ENCODE data around the gene NUSAP1. TPM values are rescaled to one million over a fixed set of nuclear protein-coding genes. Genes with fewer than 3 reads are reported as not detected.
"Not testable (repeated sequence)": the region's sequence is repeated elsewhere in the genome, so short reads cannot be mapped to it uniquely, and the experiment has no call there.

The NUSAP1 gene
- total RNA-seq (2013): 11.6 TPM
- polyA plus RNA-seq: 1 to 10 TPM; 2.4 to 4.0 (median 3.5) TPM
- polyA minus RNA-seq: 7.8 and 9.2 TPM in 2 replicates
- 0 to 0.58 (median 0.12) reads per million in 11 experiments for total RNA-seq

GRCh38 chr15:41332194-41333025, at the start of gene NUSAP1, which contains the start of gene OIP5:
Gene NUSAP1, plus strand, starts transcription at chr15:41332881. Its CDS starts 77 bp downstream, at chr15:41332958.
Gene OIP5, minus strand, starts transcription at chr15:41332591. Its CDS starts 30 bp downstream, at chr15:41332561.
- Mint-ChIP-seq H3K27ac (peak within 1 kb of the TSS; percentile 90 to 98 (median 95)), H3K4me1 (peaks cover 35% of the 10 kb centered on the region), H3K27me3 (ENCODE audit: low read depth in 3 of 3) (peaks cover 0 to 2% (median 0%) of the 10 kb centered on the region in 3 donors), H3K9me3 (peaks cover 0 to 2% (median 0%) of the 10 kb centered on the region in 7 donors), H3K36me3 (peaks cover 2 to 13% of the 10 kb centered on the region in 2 donors), H3K4me3 (peak within 1 kb of the TSS; percentile 98 to 100)
- intact Hi-C loops (cut with micrococcal nuclease): loop anchor here (5.0 kb wide), 5 partner anchors 40 to 430 kb away; partner anchors contain the start of genes RTF1 (in 2 of the 2), CHP1 (in 1 of the 2) and EXD1 (in 1 of the 2)
- Histone ChIP-seq H2AFZ (ENCODE audit: insufficient read depth, low read depth, low read length, poor library complexity, severe bottlenecking) (peak within 1 kb of the TSS; percentile 100), H3K27me3 (ENCODE audit: control insufficient read depth in 2 of 2, insufficient read depth in 2 of 2, low read length in 2 of 2) (no peaks in the 10 kb centered on the region), H3K36me3 (replicated peaks in 1 of 2; ENCODE audit: control insufficient read depth in 1 of 2, insufficient read depth in 2 of 2, low read length in 2 of 2) (no peaks in the 10 kb centered on the region), H4K20me1 (ENCODE audit: insufficient read depth, low read length) (no peaks in the 10 kb centered on the region), H3K4me3 (replicated peaks in 1 of 3; ENCODE audit: low read depth in 2 of 3, low read length in 3 of 3) (peak within 1 kb of the TSS; percentile 81 to 94 (median 81)), H3K4me1 (ENCODE audit: control insufficient read depth in 1 of 2, insufficient read depth in 2 of 2, low read length in 2 of 2) (peaks cover 19 to 32% of the 10 kb centered on the region in 2 donors), H3K4me2 (replicated peaks; ENCODE audit: extremely low read depth, low read length, poor library complexity, severe bottlenecking) (peak within 1 kb of the TSS; percentile 97), H3K9me3 (replicated peaks in 1 of 2; ENCODE audit: control insufficient read depth in 1 of 2, insufficient read depth in 1 of 2, low read length in 2 of 2) (no peaks in the 10 kb centered on the region), H3K79me2 (ENCODE audit: insufficient read depth, low read length) (peaks cover 66% of the 10 kb centered on the region), H3K9ac (ENCODE audit: insufficient read depth, low read length, poor library complexity, severe bottlenecking) (peak within 1 kb of the TSS; percentile 74), H3K27ac (ENCODE audit: low read depth in 1 of 2, low read length in 2 of 2) (peak within 1 kb of the TSS; percentile 59 to 79)
- DNase-seq: peak; percentile 99 to 100 (median 99)
- WGBS (ENCODE audit: insufficient coverage): under 1% methylated on average over 63 of the region's 64 CpGs
- peak; percentile 56 for TF ChIP-seq CTCF (IDR thresholded peaks at IDR 0.05)

GRCh38 chr15:41282980-41283652, 49.6 kb upstream of the NUSAP1 start:
- Histone ChIP-seq H2AFZ (ENCODE audit: insufficient read depth, low read depth, low read length, poor library complexity, severe bottlenecking) (peak overlapping the region; percentile 62), H3K9ac (ENCODE audit: insufficient read depth, low read length, poor library complexity, severe bottlenecking) (peak overlapping the region; percentile 91), H3K79me2 (ENCODE audit: insufficient read depth, low read length) (peaks cover 44% of the 10 kb centered on the region), H3K4me1 (ENCODE audit: control insufficient read depth in 1 of 2, insufficient read depth in 2 of 2, low read length in 2 of 2) (peaks cover 30 to 38% of the 10 kb centered on the region in 2 donors), H3K27ac (ENCODE audit: low read depth in 1 of 2, low read length in 2 of 2) (peak overlapping the region; percentile 76 to 91), H3K36me3 (replicated peaks in 1 of 2; ENCODE audit: control insufficient read depth in 1 of 2, insufficient read depth in 2 of 2, low read length in 2 of 2) (peaks cover 28 to 53% of the 10 kb centered on the region in 2 donors), H3K4me3 (replicated peaks in 1 of 3; ENCODE audit: low read depth in 2 of 3, low read length in 3 of 3) (peak overlapping the region; percentile 11 to 91 (median 84)), H3K4me2 (replicated peaks; ENCODE audit: extremely low read depth, low read length, poor library complexity, severe bottlenecking) (peak overlapping the region; percentile 88)
- WGBS (ENCODE audit: insufficient coverage): 90% methylated on average over 4 of the region's 19 CpGs
- peak overlapping the region; percentile 93 to 99 (median 94) for H3K27ac Mint-ChIP-seq
- peaks cover 36 to 57% of the 10 kb centered on the region in 2 donors for H3K36me3 Mint-ChIP-seq
- H3K4me3 Mint-ChIP-seq: peak overlapping the region; percentile 92 to 93
- H3K4me1 Mint-ChIP-seq: peaks cover 34% of the 10 kb centered on the region
- not testable (repeated sequence) for H3K27me3 Mint-ChIP-seq (ENCODE audit: low read depth in 3 of 3); H3K27me3 ChIP-seq (ENCODE audit: control insufficient read depth in 2 of 2, insufficient read depth in 2 of 2, low read length in 2 of 2); H3K9me3 ChIP-seq (replicated peaks in 1 of 2; ENCODE audit: control insufficient read depth in 1 of 2, insufficient read depth in 1 of 2, low read length in 2 of 2); DNase-seq; H4K20me1 ChIP-seq (ENCODE audit: insufficient read depth, low read length); H3K9me3 Mint-ChIP-seq
- intact Hi-C loops (cut with micrococcal nuclease): loop anchor here (5.0 to 10.0 kb wide), 2 partner anchors 49 to 132 kb away; partner anchors contain the start of genes RTF1 (in 2 of the 2), NUSAP1 (in 1 of the 2) and OIP5 (in 1 of the 2)

Measured in CD14-positive monocyte (primary cell).